ENCODE data around the gene MRPL43.

The MRPL43 gene

GRCh38 chr10:100996678-100997359 is 9.5 kb upstream of the MRPL43 start:
- H3K4me3 ChIP-seq (ENCODE audit: low read length) = peak overlapping the region; percentile 84
- H3K4me1 ChIP-seq (ENCODE audit: low read length) = peaks cover 14% of the 10 kb centered on the region
- H3K36me3 ChIP-seq (replicated peaks; ENCODE audit: low read depth, low read length) = no peaks in the 10 kb centered on the region
- TF ChIP-seq CTCF (IDR thresholded peaks at IDR 0.05; ENCODE audit: low read depth, low read length) (no peak), EZH2phosphoT487 (IDR thresholded peaks at IDR 0.05; ENCODE audit: low read depth) (no peak)
- H3K9ac ChIP-seq (ENCODE audit: low read length) = peak overlapping the region; percentile 92
- H4K20me1 ChIP-seq (ENCODE audit: insufficient read depth, low read length) = no peaks in the 10 kb centered on the region
- H2AFZ ChIP-seq (ENCODE audit: low read depth, low read length) = peak overlapping the region; percentile 64; the same call in 1 of the 2 replicates
- H3K27me3 ChIP-seq (ENCODE audit: low read depth, low read length) = no peaks in the 10 kb centered on the region
- H3K79me2 ChIP-seq (ENCODE audit: low read length) = peaks cover 6% of the 10 kb centered on the region; the same call in 1 of the 2 replicates
- no peaks in the 10 kb centered on the region for H3K9me3 ChIP-seq (ENCODE audit: insufficient read depth, low read length)
- peak overlapping the region; percentile 81 for H3K27ac ChIP-seq (ENCODE audit: low read length)
- peak overlapping the region; percentile 99 for H3K4me2 ChIP-seq (ENCODE audit: low read length)

GRCh38 chr10:100995181-100995580 is 7.9 kb upstream of the MRPL43 start:
- no peak overlapping the region for H3K9ac ChIP-seq (ENCODE audit: low read length)
- no peak for TF ChIP-seq EZH2phosphoT487 (IDR thresholded peaks at IDR 0.05; ENCODE audit: low read depth)
- no peak for TF ChIP-seq CTCF (IDR thresholded peaks at IDR 0.05; ENCODE audit: low read depth, low read length)
- no peak overlapping the region for H3K4me2 ChIP-seq (ENCODE audit: low read length)
- no peaks in the 10 kb centered on the region for H3K27me3 ChIP-seq (ENCODE audit: low read depth, low read length)
- H4K20me1 ChIP-seq (ENCODE audit: insufficient read depth, low read length) = no peaks in the 10 kb centered on the region
- peaks cover 14% of the 10 kb centered on the region for H3K4me1 ChIP-seq (ENCODE audit: low read length)
- peaks cover 12% of the 10 kb centered on the region for H3K36me3 ChIP-seq (replicated peaks; ENCODE audit: low read depth, low read length)
- no peak overlapping the region for H3K27ac ChIP-seq (ENCODE audit: low read length)
- H2AFZ ChIP-seq (ENCODE audit: low read depth, low read length) = no peak overlapping the region
- peaks cover 19% of the 10 kb centered on the region for H3K79me2 ChIP-seq (ENCODE audit: low read length)
- no peaks in the 10 kb centered on the region for H3K9me3 ChIP-seq (ENCODE audit: insufficient read depth, low read length)
- no peak overlapping the region for H3K4me3 ChIP-seq (ENCODE audit: low read length)

- Histone ChIP-seq H3K79me2 (ENCODE audit: low read length) (peaks cover 29% of the 10 kb centered on the region), H3K27ac (ENCODE audit: low read length) (no peak overlapping the region), H3K27me3 (ENCODE audit: low read depth, low read length) (no peaks in the 10 kb centered on the region), H2AFZ (ENCODE audit: low read depth, low read length) (no peak overlapping the region), H3K4me3 (ENCODE audit: low read length) (no peak overlapping the region), H3K36me3 (replicated peaks; ENCODE audit: low read depth, low read length) (peaks cover 18% of the 10 kb centered on the region), H3K9me3 (ENCODE audit: insufficient read depth, low read length) (no peaks in the 10 kb centered on the region), H4K20me1 (ENCODE audit: insufficient read depth, low read length) (no peaks in the 10 kb centered on the region), H3K4me2 (ENCODE audit: low read length) (no peak overlapping the region), H3K4me1 (ENCODE audit: low read length) (peaks cover 14% of the 10 kb centered on the region), H3K9ac (ENCODE audit: low read length) (no peak overlapping the region)
- peak; percentile 39 for TF ChIP-seq CTCF (IDR thresholded peaks at IDR 0.05; ENCODE audit: low read depth, low read length)
- no peak for TF ChIP-seq EZH2phosphoT487 (IDR thresholded peaks at IDR 0.05; ENCODE audit: low read depth)
These were observed 6.8 kb upstream of the MRPL43 start for GRCh38 chr10:100993986-100994708.

GRCh38 chr10:100989088-100989487 is 1.8 kb upstream of the MRPL43 start:
- Histone ChIP-seq H3K9me3 (ENCODE audit: insufficient read depth, low read length) (no peaks in the 10 kb centered on the region), H3K27me3 (ENCODE audit: low read depth, low read length) (no peaks in the 10 kb centered on the region), H3K4me3 (ENCODE audit: low read length) (no peak overlapping the region), H3K9ac (ENCODE audit: low read length) (no peak overlapping the region), H4K20me1 (ENCODE audit: insufficient read depth, low read length) (no peaks in the 10 kb centered on the region), H3K4me1 (ENCODE audit: low read length) (peaks cover 18% of the 10 kb centered on the region), H3K27ac (ENCODE audit: low read length) (no peak overlapping the region), H3K36me3 (replicated peaks; ENCODE audit: low read depth, low read length) (peaks cover 19% of the 10 kb centered on the region), H2AFZ (ENCODE audit: low read depth, low read length) (no peak overlapping the region), H3K4me2 (ENCODE audit: low read length) (no peak overlapping the region), H3K79me2 (ENCODE audit: low read length) (peaks cover 57% of the 10 kb centered on the region)
- TF ChIP-seq EZH2phosphoT487 (IDR thresholded peaks at IDR 0.05; ENCODE audit: low read depth) (no peak), CTCF (IDR thresholded peaks at IDR 0.05; ENCODE audit: low read depth, low read length) (no peak)
